Measurements from ENCODE around the gene LGSN. TPM values are rescaled to one million over a fixed set of nuclear protein-coding genes. Genes with fewer than 3 reads are reported as not detected.
"Not testable (repeated sequence)": the region's sequence is repeated elsewhere in the genome, so short reads cannot be mapped to it uniquely, and the experiment has no call there.

The LGSN gene
- total RNA-seq, 1 donor from 2014 or later = 0.07 TPM

DNA sequence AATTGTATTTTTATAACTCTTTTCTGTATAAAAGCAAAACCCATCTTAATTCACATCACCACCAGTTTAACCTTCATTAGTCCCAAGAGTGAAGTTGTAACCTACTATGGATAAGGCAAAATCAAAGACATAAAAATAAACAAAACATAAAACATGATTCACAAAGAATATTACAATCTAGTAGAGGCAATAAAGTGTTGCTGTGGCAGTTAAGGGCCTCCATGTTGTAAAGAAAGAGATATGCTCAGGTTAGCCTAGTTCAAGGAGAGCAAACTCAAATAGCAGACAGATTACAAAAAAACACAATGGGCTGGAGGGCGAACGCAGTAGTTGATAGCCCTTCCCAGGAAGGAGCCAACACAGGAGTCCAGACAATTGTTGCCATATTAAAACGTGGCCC is 13.4 kb downstream of the LGSN start:
- intact Hi-C loops (cut with micrococcal nuclease) = no loop called here

DNA sequence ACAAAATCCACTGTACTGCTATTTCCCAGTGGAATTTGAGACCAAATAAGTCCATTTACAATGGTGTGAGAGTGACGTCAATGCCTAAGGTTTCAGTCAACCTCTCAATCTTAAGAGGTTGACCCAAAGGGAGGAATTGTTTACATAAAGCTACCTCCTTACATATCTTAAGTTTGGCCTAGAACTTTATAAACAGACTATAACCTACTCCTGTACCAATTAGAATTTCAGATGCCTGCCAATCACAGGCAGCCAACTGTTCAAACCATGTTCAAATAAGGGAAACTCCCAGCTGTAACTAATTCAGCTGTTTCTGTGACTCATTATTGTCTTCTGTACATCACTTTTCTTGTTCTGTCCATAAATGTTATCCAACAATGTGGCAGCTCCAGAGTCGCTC is 14.5 kb downstream of the LGSN start:
- intact Hi-C loops (cut with micrococcal nuclease) = no loop called here

DNA sequence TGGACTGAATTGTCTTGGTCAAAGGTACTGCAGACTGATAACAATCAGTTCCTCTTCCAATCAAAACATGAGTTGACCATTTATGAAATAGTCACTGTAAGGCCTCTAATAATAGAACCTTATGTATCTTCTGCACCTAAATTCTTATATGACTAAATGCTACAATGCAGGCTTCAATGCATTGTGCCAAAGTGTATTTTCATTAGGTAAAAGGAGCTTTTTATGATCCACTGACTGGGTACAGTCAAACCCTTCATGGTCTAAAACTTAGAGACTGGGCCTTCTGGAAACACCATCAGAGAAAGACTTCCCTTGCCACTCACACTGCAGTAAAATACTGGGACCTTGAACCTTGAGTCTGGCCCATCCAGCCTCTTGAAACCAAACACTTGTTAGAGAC is 16.3 kb downstream of the LGSN start:
- intact Hi-C loops (cut with micrococcal nuclease) = no loop called here

DNA sequence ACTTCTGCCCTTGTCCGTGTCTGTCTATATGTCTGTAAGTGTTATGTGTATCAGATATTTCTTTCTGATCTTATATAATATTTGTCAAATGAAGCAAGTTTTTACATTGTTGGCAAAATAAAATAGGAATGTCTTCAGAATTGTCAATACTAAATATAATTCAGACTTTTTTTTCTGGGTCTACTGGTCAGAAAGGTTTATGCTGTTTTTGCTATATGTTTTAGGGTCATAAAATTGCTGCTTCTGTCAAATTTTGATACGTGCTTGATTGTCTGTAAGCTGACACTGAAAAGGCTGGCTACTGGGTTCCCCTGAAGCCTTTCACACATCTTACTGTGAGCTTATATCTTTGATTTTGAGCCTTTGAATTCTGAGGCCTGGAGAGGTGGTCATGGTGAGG is 20.1 kb downstream of the LGSN start:
- intact Hi-C loops (cut with micrococcal nuclease) = no loop called here

DNA sequence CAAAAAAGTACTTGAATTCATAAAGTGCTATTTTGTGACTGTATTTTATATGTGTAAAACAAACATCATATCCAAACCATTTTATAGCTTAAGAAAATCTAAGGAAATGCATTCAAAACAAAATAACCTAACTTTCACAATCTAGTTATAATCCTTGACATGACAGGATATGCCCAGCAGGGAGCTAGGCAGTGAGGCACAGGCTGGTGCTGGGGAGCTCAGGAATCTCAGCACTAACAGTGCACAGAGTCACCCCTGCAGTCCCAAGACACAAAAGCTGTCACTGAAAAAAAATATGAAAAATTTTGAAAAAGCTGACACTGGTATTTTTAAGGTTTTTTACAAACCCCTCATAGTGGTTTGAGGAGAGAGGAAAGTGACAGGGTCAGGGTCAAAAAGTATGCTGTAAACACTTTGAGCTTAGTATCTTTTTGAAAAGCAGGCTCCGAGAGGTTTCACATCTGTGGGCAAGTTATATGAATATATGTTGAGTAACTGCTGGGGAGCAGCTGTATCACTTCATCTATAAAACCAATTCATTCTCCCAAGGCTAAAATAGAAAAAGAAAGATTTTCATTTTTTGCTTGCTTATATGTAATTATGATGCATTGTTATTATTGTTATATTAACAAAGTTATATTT is 24.1 kb downstream of the LGSN start:
- intact Hi-C loops (cut with micrococcal nuclease) = no loop called here

DNA sequence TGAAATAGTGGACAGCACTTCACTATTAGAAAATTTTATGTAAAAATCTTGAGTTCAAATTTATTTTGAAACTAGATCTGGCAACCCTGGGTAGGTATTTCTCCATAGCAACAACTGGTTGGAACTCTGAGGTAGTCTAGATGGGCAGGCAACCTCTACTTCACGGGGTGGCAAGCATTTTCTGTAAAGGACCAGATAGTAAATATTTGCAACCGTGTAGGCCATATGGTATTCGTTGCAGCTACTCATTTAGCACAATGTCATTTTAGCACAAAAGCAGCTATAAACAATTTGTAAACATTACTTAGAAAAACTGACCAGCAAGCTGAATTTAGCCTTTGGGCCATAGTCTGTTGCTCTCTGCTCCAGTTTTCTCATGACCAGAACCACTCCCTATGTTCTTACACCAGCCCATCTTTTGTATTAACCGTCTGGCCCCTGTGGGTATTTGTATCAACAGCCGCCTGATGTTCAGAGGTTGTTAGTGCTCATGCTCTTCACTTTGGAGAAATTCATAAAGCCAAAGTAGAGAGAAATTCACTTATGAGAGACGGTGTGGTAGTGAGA is 29.2 kb downstream of the LGSN start:
- intact Hi-C loops (cut with micrococcal nuclease) = no loop called here

DNA sequence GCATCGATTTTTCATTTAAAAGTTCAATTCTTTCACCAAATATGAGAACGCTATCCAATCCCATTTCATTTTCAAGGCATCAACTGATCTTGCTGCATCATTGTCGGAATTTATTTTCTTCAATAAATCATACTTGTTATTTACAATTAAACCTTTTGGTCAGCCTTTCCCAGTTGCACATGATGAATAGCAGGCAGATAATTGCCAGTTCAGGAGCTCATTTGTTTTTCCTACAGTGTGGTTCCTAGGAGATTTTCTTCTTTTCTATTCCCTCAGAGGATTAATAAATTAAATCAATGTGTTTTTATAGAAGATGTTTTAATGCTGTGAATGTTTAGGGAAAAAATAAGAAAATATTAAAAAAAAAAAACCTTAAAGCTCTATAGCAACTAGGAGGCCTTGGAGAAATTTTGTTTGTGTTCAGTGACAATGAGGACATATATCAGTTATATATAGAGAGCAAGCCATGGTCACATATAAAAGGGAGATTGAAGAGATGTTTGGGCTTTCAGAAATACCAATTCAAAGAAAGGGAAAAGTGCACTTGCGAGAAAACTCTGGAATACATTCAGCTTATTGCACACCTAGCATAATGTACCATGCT is 30.4 kb downstream of the LGSN start:
- intact Hi-C loops (cut with micrococcal nuclease) = no loop called here

DNA sequence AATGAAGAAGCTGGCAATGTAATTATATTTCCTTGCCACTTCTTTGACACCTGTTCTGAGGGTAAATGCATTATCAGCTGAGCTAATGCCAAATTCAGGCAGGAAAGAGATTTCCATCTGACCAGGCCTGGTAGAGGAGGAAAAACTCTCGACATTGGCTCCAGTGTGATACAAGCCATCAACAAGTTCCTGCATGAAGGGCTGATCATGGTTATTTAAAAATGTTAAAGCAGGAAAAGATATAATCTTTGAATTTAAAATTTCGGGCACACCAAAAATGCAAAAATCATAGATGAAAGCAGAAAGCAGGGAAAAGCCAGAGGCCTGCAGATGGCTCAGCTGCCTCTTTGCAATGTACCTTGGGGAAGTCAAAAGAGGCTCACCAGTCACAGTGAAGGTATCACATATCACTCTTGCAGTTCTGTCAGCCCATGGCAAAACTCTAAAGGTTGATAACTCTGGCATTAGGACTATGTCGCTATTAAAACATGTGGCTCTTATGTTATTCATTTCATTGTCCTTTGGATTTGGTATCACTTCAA is 39.1 kb downstream of the LGSN start:
- intact Hi-C loops (cut with micrococcal nuclease) = no loop called here

DNA sequence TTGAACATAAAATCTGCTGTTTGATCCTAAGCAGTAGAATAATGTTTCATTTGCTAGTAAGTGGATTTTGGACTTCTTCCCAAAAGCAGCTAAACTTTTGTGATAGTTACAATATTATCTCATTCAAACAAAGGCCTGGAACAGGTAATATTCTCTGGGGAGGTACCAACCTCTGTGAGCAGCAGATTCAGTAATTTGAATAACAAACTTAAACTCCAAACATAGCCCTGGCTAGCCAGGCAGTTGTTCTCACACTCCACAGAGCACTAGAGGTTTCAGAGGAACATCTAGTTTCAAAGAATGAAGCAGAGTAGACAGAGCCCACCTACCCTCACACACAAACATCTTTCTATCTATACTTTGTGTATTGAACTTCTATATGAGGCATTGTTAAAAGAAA is 40.9 kb downstream of the LGSN start:
- intact Hi-C loops (cut with micrococcal nuclease) = no loop called here

DNA sequence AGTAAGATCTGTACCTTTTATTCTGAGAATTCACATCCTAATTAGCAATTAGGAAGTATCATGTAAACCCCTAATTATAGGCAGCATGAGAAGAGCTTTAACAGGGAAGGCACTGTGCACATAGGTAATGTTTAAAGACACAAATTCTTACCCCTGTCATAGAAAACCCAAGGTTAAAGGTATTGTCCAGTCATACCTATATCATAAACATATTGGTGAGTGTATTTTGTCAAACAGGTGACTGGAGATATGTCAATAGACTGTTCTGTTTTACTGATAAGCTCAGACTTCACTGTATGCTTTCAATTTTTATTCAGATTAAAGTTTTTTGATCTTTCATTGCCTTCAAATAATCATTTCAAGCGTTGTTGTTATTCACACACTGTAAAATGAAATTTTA is 43.8 kb downstream of the LGSN start:
- intact Hi-C loops (cut with micrococcal nuclease) = no loop called here

DNA sequence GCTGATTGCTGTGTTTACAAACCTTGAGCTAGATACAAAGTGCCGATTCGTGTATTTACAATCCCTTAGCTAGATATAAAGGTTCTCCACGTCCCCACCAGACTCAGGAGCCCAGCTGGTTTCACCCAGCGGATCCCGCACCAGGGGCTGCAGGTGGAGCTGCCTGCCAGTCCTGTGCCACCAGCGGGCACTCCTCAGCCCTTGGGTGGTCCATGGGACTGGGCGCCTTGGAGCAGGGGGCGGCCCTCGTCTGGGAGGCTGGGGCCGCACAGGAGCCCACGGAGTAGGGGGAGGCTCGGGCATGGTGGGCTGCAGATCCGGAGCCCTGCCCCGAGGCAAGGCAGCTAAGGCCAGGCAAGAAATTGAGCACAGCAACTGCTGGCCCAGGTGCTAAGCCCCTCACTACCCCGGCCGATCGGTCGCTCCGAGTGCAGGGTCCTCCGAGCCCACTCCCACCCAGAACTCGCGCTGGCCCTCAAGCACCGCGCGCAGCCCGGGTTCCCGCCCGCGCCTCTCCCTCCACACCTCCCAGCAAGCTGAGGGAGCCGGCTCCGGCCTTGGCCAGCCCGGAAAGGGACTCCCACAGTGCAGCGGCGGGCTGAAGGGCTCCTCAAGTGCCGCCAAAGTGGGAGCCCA is 44.9 kb downstream of the LGSN start:
- intact Hi-C loops (cut with micrococcal nuclease) = not testable (repeated sequence)

DNA sequence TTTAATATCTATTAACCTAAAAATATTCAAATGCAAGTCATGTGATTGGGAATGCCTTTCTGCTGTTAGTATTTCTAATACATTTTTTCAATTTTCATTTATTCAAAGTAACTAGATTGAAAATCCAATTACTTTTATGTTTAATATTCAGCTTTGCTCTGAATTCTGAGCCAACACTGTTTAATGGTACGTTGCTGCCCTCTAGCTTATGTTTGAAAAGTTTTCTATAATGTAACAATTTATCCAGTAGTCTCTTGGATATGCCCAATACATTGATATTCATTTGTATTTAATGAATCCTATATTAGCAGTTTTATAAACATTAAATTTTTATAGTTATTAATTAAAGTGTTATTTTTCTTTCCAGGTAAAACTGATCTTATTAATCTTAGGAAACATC is 47.4 kb downstream of the LGSN start:
- intact Hi-C loops (cut with micrococcal nuclease) = no loop called here

DNA sequence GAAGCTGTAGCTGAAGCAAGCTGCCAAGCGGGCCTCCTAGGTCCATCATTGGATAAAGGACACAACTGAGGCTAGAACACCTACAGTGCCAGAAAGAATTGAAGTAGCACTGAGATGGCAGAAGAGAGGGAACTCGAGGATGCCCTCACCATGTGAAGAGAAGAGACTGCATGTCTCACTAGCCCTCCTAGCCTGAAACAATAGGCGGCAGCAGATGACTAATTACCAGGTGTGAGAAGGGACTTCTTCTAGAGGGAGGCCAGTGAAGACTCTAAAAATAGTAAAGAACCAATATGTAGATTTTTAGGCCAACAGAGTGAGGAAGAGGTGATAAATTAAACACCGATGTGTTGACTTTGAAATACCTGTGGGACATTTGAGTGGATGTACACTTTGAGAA is 50.3 kb downstream of the LGSN start:
- intact Hi-C loops (cut with micrococcal nuclease) = no loop called here

DNA sequence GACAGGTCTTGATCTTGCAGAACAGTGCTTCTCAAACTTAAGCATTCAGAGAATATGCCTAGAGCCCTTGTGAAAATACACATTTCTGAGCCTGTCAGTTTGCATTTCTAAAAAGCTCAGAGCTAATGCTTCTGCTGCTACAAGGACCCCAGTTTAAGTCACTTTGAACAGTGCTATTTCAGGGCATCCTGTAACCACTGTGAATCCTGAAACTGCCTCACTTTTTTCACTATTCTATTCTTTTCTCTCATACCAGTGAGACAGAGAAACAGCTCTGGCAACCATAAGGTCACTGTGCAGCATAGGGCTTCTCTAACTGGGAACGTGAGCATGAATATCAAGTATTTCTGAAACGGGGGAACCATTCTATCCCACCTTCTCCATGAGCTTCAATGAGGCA is 51.2 kb downstream of the LGSN start:
- intact Hi-C loops (cut with micrococcal nuclease) = no loop called here

DNA sequence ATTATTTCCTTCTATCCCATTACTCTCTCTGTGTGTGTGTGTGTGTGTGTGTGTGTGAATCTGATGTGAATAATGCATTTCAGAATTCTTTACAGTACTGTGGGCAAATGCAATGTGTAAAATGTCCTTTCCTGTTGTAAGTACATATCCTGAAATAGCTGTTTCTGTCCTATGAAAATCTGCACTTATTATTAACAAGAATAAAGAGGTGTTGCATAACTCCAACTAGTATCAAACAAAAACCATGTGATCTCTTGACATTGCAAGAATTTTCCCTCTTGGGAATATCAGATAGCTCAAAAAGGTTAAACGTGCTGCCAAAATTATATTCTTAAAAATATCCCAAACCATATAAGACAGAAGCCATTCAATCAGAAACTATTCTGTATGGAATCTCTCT is 52.0 kb downstream of the LGSN start:
- intact Hi-C loops (cut with micrococcal nuclease) = no loop called here

DNA sequence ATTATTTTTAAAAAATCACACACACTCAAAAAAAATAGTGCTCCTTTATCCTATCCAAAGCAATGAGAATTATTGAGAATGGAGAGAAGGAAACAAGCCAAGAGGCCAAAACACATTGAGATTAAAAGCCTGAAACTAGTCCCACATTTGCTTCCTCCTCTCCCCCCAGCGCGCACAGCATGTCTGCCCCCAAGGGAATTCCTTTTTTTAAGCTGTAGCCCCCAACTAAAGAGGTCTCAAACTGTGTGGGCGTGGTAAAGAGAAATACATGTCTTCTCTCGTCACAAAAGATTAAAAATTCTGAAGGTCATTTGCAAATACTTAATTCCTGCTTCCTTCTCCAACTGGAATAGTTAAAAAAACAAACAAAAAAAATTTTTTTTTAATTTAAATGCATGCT is 52.7 kb downstream of the LGSN start:
- intact Hi-C loops (cut with micrococcal nuclease) = no loop called here

DNA sequence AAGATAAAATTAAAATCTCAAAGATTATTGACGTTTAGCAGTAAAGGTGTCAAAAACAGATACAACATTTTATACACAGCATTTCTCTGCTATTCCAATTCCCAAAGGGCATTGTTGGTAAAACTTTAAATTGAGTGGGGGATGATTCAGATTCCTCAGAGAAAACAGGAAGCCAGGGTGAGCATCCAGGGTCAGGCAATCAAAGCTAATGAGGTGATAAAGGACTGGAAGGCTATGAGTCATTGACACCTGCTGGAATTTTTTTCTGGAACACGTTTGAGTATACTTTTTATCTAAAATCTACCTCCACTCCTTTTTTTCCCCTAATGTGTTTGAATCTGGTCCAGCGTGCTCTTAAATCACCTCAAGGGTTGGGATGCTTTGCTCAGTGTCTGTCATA is 56.3 kb downstream of the LGSN start:
- intact Hi-C loops (cut with micrococcal nuclease) = no loop called here

DNA sequence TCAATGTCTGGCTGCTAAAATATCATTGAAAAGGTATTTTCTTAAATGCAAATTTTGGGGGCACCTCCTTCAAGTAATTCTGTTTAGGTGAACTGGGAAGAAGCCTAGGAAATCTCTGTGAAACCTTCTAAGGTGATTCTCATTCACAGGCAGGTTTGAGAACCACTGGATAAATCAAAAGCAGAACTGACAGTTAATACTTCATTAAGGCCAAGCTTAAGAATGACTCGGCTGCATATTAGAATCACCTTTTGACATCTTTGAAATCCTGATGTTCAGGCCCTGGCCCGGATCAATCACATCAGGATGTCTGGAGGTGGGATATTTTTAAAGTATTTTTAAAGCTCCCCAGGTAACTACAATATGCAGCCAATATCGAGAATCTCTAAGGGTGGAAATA is 58.0 kb downstream of the LGSN start:
- intact Hi-C loops (cut with micrococcal nuclease) = no loop called here

DNA sequence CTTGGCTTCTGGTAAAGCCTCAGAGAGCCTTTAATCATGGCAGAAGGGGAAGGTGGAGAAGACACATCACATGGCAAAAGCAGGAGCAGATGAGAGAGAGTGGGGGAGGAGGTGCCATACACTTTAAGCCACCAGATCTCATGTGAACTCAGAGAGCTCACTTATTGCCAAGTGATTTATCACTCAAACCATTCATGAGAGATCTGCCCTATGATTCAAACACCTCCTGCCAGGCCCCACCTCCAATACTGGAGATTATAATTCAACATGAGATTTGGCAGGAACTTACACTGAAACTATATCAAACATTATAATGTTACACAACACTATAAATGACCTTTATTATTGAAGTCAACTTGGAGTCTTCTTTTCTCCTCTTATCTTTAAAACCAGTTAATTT is 60.6 kb downstream of the LGSN start:
- intact Hi-C loops (cut with micrococcal nuclease) = no loop called here

DNA sequence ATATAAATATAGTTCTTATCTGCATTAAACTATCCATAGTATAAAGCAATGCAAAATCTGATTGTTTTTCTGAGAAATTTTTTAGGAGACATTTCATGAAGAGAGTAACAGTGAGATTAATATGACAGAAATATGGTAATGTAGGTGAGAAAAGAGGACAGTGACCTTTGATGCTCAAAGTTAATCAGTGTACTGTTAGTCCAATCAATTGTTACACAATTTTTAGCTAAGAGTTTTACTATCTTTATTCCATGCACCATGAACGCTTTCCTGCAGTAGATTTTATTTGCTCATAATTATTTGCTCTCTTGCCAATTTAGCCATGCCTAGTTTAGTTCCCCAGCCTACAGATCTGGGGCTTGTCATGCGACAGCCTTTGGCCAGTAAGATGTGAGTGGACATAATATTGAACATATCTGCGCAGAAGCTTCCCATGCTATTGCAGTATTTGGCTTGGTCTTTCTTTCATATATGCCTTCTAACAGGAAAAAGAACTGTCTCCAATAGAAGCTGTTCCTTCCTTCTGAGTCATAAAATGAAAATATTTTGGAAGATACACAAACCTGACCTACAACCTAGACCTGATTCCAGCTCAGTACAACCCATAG is 69.8 kb downstream of the LGSN start:
- intact Hi-C loops (cut with micrococcal nuclease) = no loop called here

DNA sequence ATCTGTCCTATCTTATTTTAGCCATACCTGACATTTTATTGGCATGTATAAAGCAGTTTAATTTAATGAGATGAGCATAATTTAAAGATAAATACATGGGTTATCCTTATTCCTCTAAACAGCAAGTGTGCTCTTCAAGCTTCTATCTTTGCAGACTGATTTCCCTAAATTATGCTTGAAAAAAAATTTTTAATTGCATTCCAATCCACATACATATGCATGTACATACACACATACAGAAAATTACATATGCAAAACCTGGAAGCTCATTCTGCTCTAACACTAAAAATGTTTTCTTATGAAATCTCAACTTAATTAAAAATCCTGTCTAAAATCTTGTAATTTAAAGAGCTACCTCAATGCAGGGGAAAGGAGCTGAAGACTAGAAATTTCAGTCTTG is 73.2 kb downstream of the LGSN start:
- intact Hi-C loops (cut with micrococcal nuclease) = no loop called here

DNA sequence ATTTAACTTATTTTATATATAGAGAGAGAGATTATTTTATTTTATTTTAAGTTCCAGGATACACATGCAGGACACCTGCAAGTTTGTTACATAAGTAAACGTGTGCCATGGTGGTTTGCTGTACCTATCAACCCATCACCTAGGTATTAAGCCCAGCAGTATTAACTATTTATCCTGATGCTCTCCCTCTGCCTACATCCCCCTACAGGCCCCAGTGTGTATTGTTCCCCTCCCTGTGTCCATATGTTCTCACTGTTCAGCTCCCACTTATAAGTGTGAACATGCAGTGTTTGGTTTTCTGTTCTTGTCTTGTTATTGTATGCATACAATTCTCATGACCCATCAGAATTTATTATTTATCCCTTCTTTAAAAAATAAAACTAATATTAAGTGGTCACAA is 73.9 kb downstream of the LGSN start:
- intact Hi-C loops (cut with micrococcal nuclease) = no loop called here

Measured in T-helper 2 cell treated with Interferon-gamma antibody and Interleukin-4, amounts not matched to agents 100 ng/mL and 5 ng/mL, for 36 hours (primary cell).